Effector memory CD8-positive, alpha-beta T cell (primary cell): ENCODE results near the gene TCAF1.

Source experiments
- ATAC-seq: fragments of 150-1000 bp; cut with Tn5 transposase; replicated peaks from 2 replicates; pipeline ENCODE4 v1.10.0; 2021; ENCODE audit warnings: mild to moderate bottlenecking, moderate library complexity
- DNase-seq, 3 experiments: peaks; one replicate each; pipeline ENCODE4 v3.0.0; 2021
- H3K27ac Mint-ChIP-seq, 2 donors: one replicate each; pipeline ENCODE4 v1.8.0; 2022; ENCODE audit warnings: mild to moderate bottlenecking in 2 of 2, mixed read lengths in 2 of 2, moderate library complexity in 2 of 2
- H3K27me3 Mint-ChIP-seq, 2 donors: one replicate each; pipeline ENCODE4 v1.8.0; 2022; ENCODE audit warnings: mixed read lengths in 2 of 2
- H3K36me3 Mint-ChIP-seq: one replicate; pipeline ENCODE4 v1.8.0; 2022; ENCODE audit warnings: mild to moderate bottlenecking, moderate library complexity, mixed read lengths; ENCODE audit not compliant: insufficient read depth
- H3K4me1 Mint-ChIP-seq, 2 donors: one replicate each; pipeline ENCODE4 v1.8.0; 2022; ENCODE audit warnings: low read depth in 2 of 2, mixed read lengths in 2 of 2
- H3K4me3 Mint-ChIP-seq, 2 donors: one replicate each; pipeline ENCODE4 v1.8.0; 2022; ENCODE audit warnings: mild to moderate bottlenecking in 2 of 2, mixed read lengths in 2 of 2, moderate library complexity in 2 of 2
- H3K9me3 Mint-ChIP-seq, 2 donors: one replicate each; pipeline ENCODE4 v1.8.0; 2022; ENCODE audit warnings: mixed read lengths in 2 of 2

TCAF1 gene

GRCh38 chr7:143913945-143914615, 12.1 kb upstream of the TCAF1 start:
- H3K4me1 Mint-ChIP-seq = no peaks in the 10 kb centered on the region
- H3K4me3 Mint-ChIP-seq = no peak overlapping the region
- no peak for DNase-seq
- H3K36me3 Mint-ChIP-seq = no peaks in the 10 kb centered on the region
- H3K9me3 Mint-ChIP-seq = no peaks in the 10 kb centered on the region
- H3K27ac Mint-ChIP-seq = no peak overlapping the region
- peaks cover 25 to 32% of the 10 kb centered on the region in 2 donors for H3K27me3 Mint-ChIP-seq
- no peak for ATAC-seq

- Mint-ChIP-seq H3K27me3 (peaks cover 9 to 16% of the 10 kb centered on the region in 2 donors), H3K36me3 (no peaks in the 10 kb centered on the region), H3K27ac (no peak overlapping the region), H3K9me3 (no peaks in the 10 kb centered on the region), H3K4me1 (no peaks in the 10 kb centered on the region), H3K4me3 (no peak overlapping the region)
- ATAC-seq = no peak
- DNase-seq = no peak
Observed at GRCh38 chr7:143910473-143911248, 8.7 kb upstream of the TCAF1 start.

- DNase-seq = no peak
- no peaks in the 10 kb centered on the region for H3K4me1 Mint-ChIP-seq
- H3K4me3 Mint-ChIP-seq = no peak overlapping the region
- no peaks in the 10 kb centered on the region for H3K9me3 Mint-ChIP-seq
- H3K36me3 Mint-ChIP-seq = no peaks in the 10 kb centered on the region
- no peak overlapping the region for H3K27ac Mint-ChIP-seq
- peaks cover 9 to 16% of the 10 kb centered on the region in 2 donors for H3K27me3 Mint-ChIP-seq
- ATAC-seq = no peak
Observed at GRCh38 chr7:143909863-143910262, 7.9 kb upstream of the TCAF1 start.

- Mint-ChIP-seq H3K9me3 (no peaks in the 10 kb centered on the region), H3K27ac (no peak overlapping the region), H3K4me1 (no peaks in the 10 kb centered on the region), H3K27me3 (peaks cover 9 to 10% of the 10 kb centered on the region in 2 donors), H3K36me3 (no peaks in the 10 kb centered on the region), H3K4me3 (no peak overlapping the region)
- DNase-seq (no peak), ATAC-seq (no peak)
Observed at GRCh38 chr7:143908120-143908519, 6.1 kb upstream of the TCAF1 start.

GRCh38 chr7:143906895-143907294, 4.9 kb upstream of the TCAF1 start:
- Mint-ChIP-seq H3K36me3 (peaks cover 3% of the 10 kb centered on the region), H3K9me3 (no peaks in the 10 kb centered on the region), H3K4me3 (no peak overlapping the region), H3K4me1 (peaks cover 1 to 3% of the 10 kb centered on the region in 2 donors), H3K27me3 (peaks cover 9 to 10% of the 10 kb centered on the region in 2 donors), H3K27ac (no peak overlapping the region)
- DNase-seq (no peak), ATAC-seq (no peak)

- ATAC-seq = no peak
- DNase-seq = no peak
- peaks cover 6 to 8% of the 10 kb centered on the region in 2 donors for H3K4me1 Mint-ChIP-seq
- H3K36me3 Mint-ChIP-seq = peaks cover 7% of the 10 kb centered on the region
- peaks cover 9 to 10% of the 10 kb centered on the region in 2 donors for H3K27me3 Mint-ChIP-seq
- no peak overlapping the region for H3K27ac Mint-ChIP-seq
- H3K9me3 Mint-ChIP-seq = no peaks in the 10 kb centered on the region
- H3K4me3 Mint-ChIP-seq = no peak overlapping the region
Observed at GRCh38 chr7:143906151-143906550, 4.2 kb upstream of the TCAF1 start.

- no peak for ATAC-seq
- no peak for DNase-seq
- H3K27me3 Mint-ChIP-seq = peaks cover 6 to 10% of the 10 kb centered on the region in 2 donors
- no peaks in the 10 kb centered on the region for H3K9me3 Mint-ChIP-seq
- H3K27ac Mint-ChIP-seq = no peak overlapping the region
- H3K36me3 Mint-ChIP-seq = peaks cover 7% of the 10 kb centered on the region
- H3K4me3 Mint-ChIP-seq = no peak overlapping the region
- H3K4me1 Mint-ChIP-seq = peaks cover 10 to 15% of the 10 kb centered on the region in 2 donors
Observed at GRCh38 chr7:143905509-143905908, 3.5 kb upstream of the TCAF1 start.

- Mint-ChIP-seq H3K27me3 (no peaks in the 10 kb centered on the region), H3K9me3 (no peaks in the 10 kb centered on the region), H3K27ac (peak overlapping the region; percentile 95), H3K36me3 (peaks cover 7% of the 10 kb centered on the region), H3K4me1 (peaks cover 21 to 27% of the 10 kb centered on the region in 2 donors), H3K4me3 (peak overlapping the region; percentile 91 to 93)
- DNase-seq (peak in 1 of 3 experiments; percentile 10), ATAC-seq (no peak)
Observed at GRCh38 chr7:143902332-143902899, 440 bp upstream of the TCAF1 start.

GRCh38 chr7:143901332-143901667, 676 bp downstream of the TCAF1 start:
- Mint-ChIP-seq H3K27ac (peak overlapping the region; percentile 95), H3K4me1 (peaks cover 21 to 27% of the 10 kb centered on the region in 2 donors), H3K36me3 (peaks cover 7% of the 10 kb centered on the region), H3K9me3 (no peaks in the 10 kb centered on the region), H3K4me3 (peak overlapping the region; percentile 91 to 93), H3K27me3 (no peaks in the 10 kb centered on the region)
- ATAC-seq = no peak
- DNase-seq = no peak

- ATAC-seq (no peak), DNase-seq (no peak)
- H3K9me3 Mint-ChIP-seq = no peaks in the 10 kb centered on the region
- H3K27ac Mint-ChIP-seq = peak overlapping the region; percentile 12 to 95
- H3K4me1 Mint-ChIP-seq = peaks cover 21 to 27% of the 10 kb centered on the region in 2 donors
- H3K27me3 Mint-ChIP-seq = no peaks in the 10 kb centered on the region
- H3K36me3 Mint-ChIP-seq = peaks cover 7% of the 10 kb centered on the region
- H3K4me3 Mint-ChIP-seq = peak overlapping the region; percentile 91 to 93
Observed at GRCh38 chr7:143900230-143900766, 1.7 kb downstream of the TCAF1 start.

- ATAC-seq = no peak
- Mint-ChIP-seq H3K4me1 (peaks cover 21 to 27% of the 10 kb centered on the region in 2 donors), H3K36me3 (peaks cover 7% of the 10 kb centered on the region), H3K27me3 (no peaks in the 10 kb centered on the region), H3K4me3 (no peak overlapping the region), H3K27ac (no peak overlapping the region), H3K9me3 (no peaks in the 10 kb centered on the region)
- no peak for DNase-seq
Observed at GRCh38 chr7:143898810-143899209, 3.2 kb downstream of the TCAF1 start.

GRCh38 chr7:143896667-143897066, 5.3 kb downstream of the TCAF1 start:
- ATAC-seq (no peak), DNase-seq (no peak)
- Mint-ChIP-seq H3K9me3 (no peaks in the 10 kb centered on the region), H3K36me3 (peaks cover 1% of the 10 kb centered on the region), H3K4me3 (no peak overlapping the region), H3K27ac (no peak overlapping the region), H3K4me1 (peaks cover 20 to 32% of the 10 kb centered on the region in 2 donors), H3K27me3 (no peaks in the 10 kb centered on the region)

GRCh38 chr7:143892527-143893300, 9.3 kb downstream of the TCAF1 start:
- ATAC-seq = peak; percentile 95
- peak; percentile 29 to 42 (median 30) for DNase-seq
- Mint-ChIP-seq H3K4me1 (peaks cover 0 to 12% of the 10 kb centered on the region in 2 donors), H3K27me3 (no peaks in the 10 kb centered on the region), H3K4me3 (no peak overlapping the region), H3K36me3 (no peaks in the 10 kb centered on the region), H3K27ac (peak overlapping the region in 1 of 2 donors; percentile 65), H3K9me3 (no peaks in the 10 kb centered on the region)
